Lung (tissue), 12 donors: ENCODE results near the gene PRKCE. TPM values are rescaled to one million over a fixed set of nuclear protein-coding genes. Genes with fewer than 3 reads are reported as not detected.

Experiments used
- ATAC-seq: fragments of 200-7000 bp; cut with Tn5 transposase; one replicate; pipeline ENCODE4 v1.9.1; 2020; ENCODE audit warnings: moderate number of reproducible peaks; ENCODE audit not compliant: insufficient read depth, low FRiP score
- DNase-seq, 3 donors: peaks; one replicate each; pipeline ENCODE4 v3.0.0-alpha.2; 2013 to 2017
- H3K27ac ChIP-seq, 2 donors: one replicate each; pipeline ENCODE4 v1.5.1; 2013; ENCODE audit warnings: mild to moderate bottlenecking in 2 of 2, moderate library complexity in 2 of 2, control low read depth in 1 of 2, inconsistent platforms in 1 of 2, low read depth in 1 of 2, low read length in 1 of 2
- H3K27me3 ChIP-seq, 3 donors: one replicate each; pipeline ENCODE4 v1.5.1; 2013; ENCODE audit warnings: low read length in 2 of 3; ENCODE audit not compliant: control insufficient read depth in 3 of 3, insufficient read depth in 3 of 3
- H3K36me3 ChIP-seq, 4 donors: one replicate each; pipeline ENCODE4 v1.5.1; 2013; ENCODE audit warnings: low read length in 4 of 4, mild to moderate bottlenecking in 1 of 4, moderate library complexity in 1 of 4; ENCODE audit not compliant: control insufficient read depth in 4 of 4, insufficient read depth in 4 of 4
- H3K4me1 ChIP-seq, 5 donors: one replicate each; pipeline ENCODE4 v1.5.1; 2013; ENCODE audit warnings: low read length in 5 of 5, mild to moderate bottlenecking in 2 of 5, moderate library complexity in 1 of 5; ENCODE audit not compliant: control insufficient read depth in 5 of 5, insufficient read depth in 5 of 5
- H3K4me3 ChIP-seq: one replicate; pipeline ENCODE4 v1.5.1; 2013; ENCODE audit warnings: mild to moderate bottlenecking, control low read depth, moderate library complexity
- H3K9ac ChIP-seq, 2 donors: one replicate each; pipeline ENCODE4 v1.5.1; 2013; ENCODE audit warnings: low read length in 2 of 2, control low read depth in 1 of 2; ENCODE audit not compliant: insufficient read depth in 1 of 2
- H3K9me3 ChIP-seq, 4 donors: one replicate each; pipeline ENCODE4 v1.5.1; 2013; ENCODE audit warnings: low read length in 3 of 4, mild to moderate bottlenecking in 1 of 4, moderate library complexity in 1 of 4; ENCODE audit not compliant: control insufficient read depth in 4 of 4, insufficient read depth in 3 of 4
- CTCF ChIP-seq: IDR thresholded peaks from 2 replicates; pipeline ENCODE4 v1.5.1; 2012; ENCODE audit warnings: mild to moderate bottlenecking; ENCODE audit errors: control extremely low read depth, extremely low read depth
- WGBS, 2 donors: extraction: QIAGEN DNeasy Blood & Tissue Kit; methylation state at CpG; one replicate each; pipeline ENCODE4 v1.1.7; 2013; 5-methylcytosine and 5-hydroxymethylcytosine counted together
- polyA plus RNA-seq, 2 donors: library from polyadenylated mRNA; stranded (reverse); fragments of 200-250 nt; gene quantifications; one replicate each; pipeline ENCODE4 v1.2.1, GENCODE V29; 2013
- total RNA-seq, 2 donors: library from RNA; depleted of rRNA in 1 of 2; stranded (reverse); fragments of >200 nt in 1 of 2; gene quantifications; one replicate each; pipeline ENCODE4 v1.2.1, GENCODE V29; 2014 to 2021
- donor health status: control.
- donor health status: control.
- donor health status: Bipolar disorder and iron deficiency.
- donor health status: healthy.
- donor health status: DM: yes; HTN: yes; CAD: no.

PRKCE gene
- total and polyA plus RNA-seq, 4 donors, result 12.5 to 82.2 (median 32.1) TPM

GRCh38 chr2:45743531-45744396 lies 92.3 kb downstream of the PRKCE start:
- peaks cover 0 to 15% (median 9%) of the 10 kb centered on the region in 5 donors for H3K4me1 ChIP-seq
- no peaks in the 10 kb centered on the region for H3K36me3 ChIP-seq
- WGBS, 2 donors, result 62 to 76% methylated on average over 12 of the region's 12 CpGs
- H3K4me3 ChIP-seq, result no peak overlapping the region
- peak overlapping the region in 1 of 2 donors; percentile 1 for H3K27ac ChIP-seq
- DNase-seq (peak; percentile 32 to 73 (median 57)), ATAC-seq (no peak)
- H3K9me3 ChIP-seq, result peaks cover 0 to 5% (median under 1%) of the 10 kb centered on the region in 4 donors
- no peak overlapping the region for H3K9ac ChIP-seq
- no peaks in the 10 kb centered on the region for H3K27me3 ChIP-seq
- no peak for TF ChIP-seq CTCF

- Histone ChIP-seq H3K4me1 (peaks cover 2 to 17% (median 9%) of the 10 kb centered on the region in 5 donors), H3K4me3 (no peak overlapping the region), H3K27ac (peak overlapping the region in 1 of 2 donors; percentile 52), H3K9ac (no peak overlapping the region), H3K9me3 (peaks cover 0 to 5% (median under 1%) of the 10 kb centered on the region in 4 donors), H3K27me3 (no peaks in the 10 kb centered on the region), H3K36me3 (no peaks in the 10 kb centered on the region)
- ATAC-seq, result no peak
- 66 to 76% methylated on average over 5 of the region's 5 CpGs for WGBS, 2 donors
- no peak for DNase-seq
- TF ChIP-seq CTCF, result no peak
These were observed 93.8 kb downstream of the PRKCE start for GRCh38 chr2:45745231-45745630.

GRCh38 chr2:45746888-45747287 lies 95.4 kb downstream of the PRKCE start:
- peaks cover 0 to 11% (median 4%) of the 10 kb centered on the region in 5 donors for H3K4me1 ChIP-seq
- DNase-seq (no peak), ATAC-seq (no peak)
- no peak overlapping the region for H3K27ac ChIP-seq
- H3K9ac ChIP-seq, result no peak overlapping the region
- H3K27me3 ChIP-seq, result no peaks in the 10 kb centered on the region
- H3K9me3 ChIP-seq, result peaks cover 0 to 5% (median under 1%) of the 10 kb centered on the region in 4 donors
- H3K4me3 ChIP-seq, result no peak overlapping the region
- no peak for TF ChIP-seq CTCF
- H3K36me3 ChIP-seq, result no peaks in the 10 kb centered on the region
- 96 to 98% methylated on average over 4 of the region's 4 CpGs for WGBS, 2 donors
